HepG2 (cell line): ENCODE results near the gene ERF. TPM values are rescaled to one million over a fixed set of nuclear protein-coding genes. Genes with fewer than 3 reads are reported as not detected.

ENCODE experiments used
- CREB1 ChIP-seq, 2 experiments: fragments of 450-650 bp in 1 of 2; IDR thresholded peaks; 2 replicates each; pipeline ENCODE4 v1.6.1; 2016 to 2017; ENCODE audit warnings: control low read depth in 1 of 2, mild to moderate bottlenecking in 1 of 2, missing compliant biosample characterization in 1 of 2, missing genetic modification characterization in 1 of 2
- DNMT1 ChIP-seq: sonication (generic); formaldehyde crosslinking; IDR thresholded peaks from 2 replicates; pipeline ENCODE4 v1.5.1; 2020; ENCODE audit warnings: mild to moderate bottlenecking, missing genetic modification reagents
- HNRNPL ChIP-seq: fragments of 200-400 bp; formaldehyde crosslinking; IDR thresholded peaks from 2 replicates; pipeline ENCODE4 v1.6.1; 2017; ENCODE audit warnings: mild to moderate bottlenecking, low read depth, low read length
- JDP2 ChIP-seq: sonication (generic); formaldehyde crosslinking; IDR thresholded peaks from 2 replicates; pipeline ENCODE4 v1.8.1; 2022; ENCODE audit warnings: missing genetic modification reagents, borderline replicate concordance
- KDM3A ChIP-seq: IDR thresholded peaks from 2 replicates; pipeline ENCODE4 v1.6.1; 2018; ENCODE audit warnings: low read depth, missing compliant biosample characterization
- MAFG ChIP-seq: sonication (generic); formaldehyde crosslinking; IDR thresholded peaks from 2 replicates; pipeline ENCODE4 v1.5.1; 2020; ENCODE audit warnings: mild to moderate bottlenecking, missing genetic modification reagents
- MEF2D ChIP-seq: sonication (generic); formaldehyde crosslinking; IDR thresholded peaks from 2 replicates; pipeline ENCODE4 v1.5.1; 2020; ENCODE audit warnings: mild to moderate bottlenecking, missing genetic modification reagents
- NR2F2 ChIP-seq: IDR thresholded peaks from 2 replicates; pipeline ENCODE4 v1.6.1; 2012; ENCODE audit warnings: low read depth, inconsistent platforms, borderline replicate concordance
- SAFB2 ChIP-seq: sonication (generic); formaldehyde crosslinking; IDR thresholded peaks from 2 replicates; pipeline ENCODE4 v1.5.1; 2020; ENCODE audit warnings: missing genetic modification reagents, low read depth, mild to moderate bottlenecking, borderline replicate concordance
- SMAD1 ChIP-seq: sonication (generic); formaldehyde crosslinking; IDR thresholded peaks from 2 replicates; pipeline ENCODE4 v1.4.0; 2020; ENCODE audit warnings: missing genetic modification reagents, low read depth, mild to moderate bottlenecking, borderline replicate concordance
- STAT5B ChIP-seq: sonication (generic); formaldehyde crosslinking; IDR thresholded peaks from 2 replicates; pipeline ENCODE4 v1.4.0; 2020; ENCODE audit warnings: missing genetic modification reagents
- ZBTB38 ChIP-seq: sonication (generic); formaldehyde crosslinking; IDR thresholded peaks from 2 replicates; pipeline ENCODE4 v1.5.1; 2020; ENCODE audit warnings: mild to moderate bottlenecking, missing genetic modification reagents
- ZFP37 ChIP-seq: sonication (generic); formaldehyde crosslinking; IDR thresholded peaks from 2 replicates; pipeline ENCODE4 v1.4.0; 2020; ENCODE audit warnings: missing genetic modification reagents, borderline replicate concordance
- ZNF18 ChIP-seq: sonication (generic); formaldehyde crosslinking; IDR thresholded peaks from 2 replicates; pipeline ENCODE4 v1.8.0; 2022; ENCODE audit warnings: mild to moderate bottlenecking, missing genetic modification reagents; ENCODE audit not compliant: insufficient replicate concordance
- ZNF253 ChIP-seq: sonication (generic); formaldehyde crosslinking; IDR thresholded peaks from 2 replicates; pipeline ENCODE4 v1.8.0; 2022; ENCODE audit warnings: mild to moderate bottlenecking, missing genetic modification reagents, borderline replicate concordance
- ZNF562 ChIP-seq: sonication (generic); formaldehyde crosslinking; IDR thresholded peaks from 2 replicates; pipeline ENCODE4 v1.8.0; 2022; ENCODE audit warnings: missing genetic modification reagents, borderline replicate concordance
- ZNF724P ChIP-seq: sonication (generic); formaldehyde crosslinking; IDR thresholded peaks from 2 replicates; pipeline ENCODE4 v1.8.0; 2022; ENCODE audit warnings: missing genetic modification reagents, borderline replicate concordance
- polyA plus RNA-seq, 8 experiments: library from polyadenylated mRNA; depleted of rRNA in 3 of 8; stranded (reverse) in 7 of 8; unstranded in 1 of 8; fragments of >200 nt; fragmentation: Illumina TruSeq in 4 of 8; extraction: Trizol in 4 of 8; gene quantifications; 2 replicates each; pipeline versions ENCODE4 v1.2.1 to v1.2.3, GENCODE V29; 2011 to 2016; ENCODE audit warnings: low read depth in 4 of 8, missing spikeins in 1 of 8, mixed read lengths in 1 of 8; ENCODE audit not compliant: insufficient read depth in 1 of 8
- total RNA-seq, 5 experiments: library from RNA; depleted of rRNA; stranded (reverse); fragments of >200 nt; fragmentation: Illumina TruSeq; extraction: Trizol; gene quantifications; 2 replicates each; pipeline ENCODE4 v1.2.3, GENCODE V29; 2016; ENCODE audit warnings: low read depth in 1 of 5
- TF ChIP-seq, protein P1 (sequence below): IDR thresholded peaks from 2 replicates; pipeline ENCODE4 v1.6.1; 2016; ENCODE audit warnings: mild to moderate bottlenecking, missing biosample characterization, missing genetic modification reagents
- TF ChIP-seq, protein P2 (sequence below): sonication (generic); IDR thresholded peaks from 2 replicates; pipeline ENCODE4 v1.6.1; 2016; ENCODE audit warnings: low read depth, borderline replicate concordance

ERF gene
- total and polyA plus RNA-seq, 2 of the 13 experiments (the other 11 are each of a cell fraction or from before 2014, with no cell fraction given) = 67.1 to 69.9 TPM

DNA sequence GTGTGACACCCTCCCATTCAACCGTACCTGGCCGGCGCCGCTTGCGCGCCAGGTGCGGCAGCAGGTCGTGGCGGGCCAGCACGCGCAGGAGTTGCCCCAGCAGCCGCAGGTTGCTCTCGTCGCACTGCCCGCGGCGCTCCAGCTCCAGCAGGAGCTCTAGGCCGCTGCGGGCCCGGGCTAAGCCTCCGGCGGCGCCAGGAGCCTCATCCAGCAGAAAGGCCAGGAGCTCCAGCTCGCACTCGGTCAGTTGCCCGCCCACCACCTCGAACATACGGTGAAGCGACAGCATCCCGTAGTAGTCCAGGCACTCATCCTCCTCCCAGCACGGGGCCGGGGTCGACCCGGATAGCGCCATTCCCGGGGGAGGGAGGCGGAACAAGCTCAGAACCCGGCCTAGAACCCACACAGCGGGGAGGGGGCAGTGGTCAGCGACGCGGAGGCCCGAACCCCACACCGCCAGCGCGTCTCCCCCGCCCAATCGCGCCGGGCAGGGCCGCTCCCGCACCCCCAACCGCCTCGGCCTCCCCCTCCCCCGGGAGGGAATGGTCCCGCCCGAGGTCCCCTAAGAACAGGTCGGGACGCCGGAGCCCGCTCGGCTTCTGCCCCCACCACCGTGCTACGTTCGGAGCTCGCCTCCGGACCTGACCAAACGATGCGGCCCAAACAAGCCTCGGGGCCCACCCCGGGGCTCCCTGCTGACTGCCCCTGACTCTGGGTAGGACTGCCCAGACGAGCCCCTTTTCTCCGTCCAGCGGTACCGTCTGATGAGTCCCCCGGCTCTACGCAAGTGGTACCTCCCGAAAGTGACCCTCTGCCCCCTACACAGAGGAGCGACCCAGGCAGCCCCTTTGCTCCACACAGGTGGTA lies 38.0 kb downstream of the ERF start (continued):
- no peak for TF ChIP-seq MEF2D (CRISPR knock-in tag)
- TF ChIP-seq MAFG (CRISPR knock-in tag) = no peak
- TF ChIP-seq NR2F2 = no peak
- TF ChIP-seq, protein P1, sequence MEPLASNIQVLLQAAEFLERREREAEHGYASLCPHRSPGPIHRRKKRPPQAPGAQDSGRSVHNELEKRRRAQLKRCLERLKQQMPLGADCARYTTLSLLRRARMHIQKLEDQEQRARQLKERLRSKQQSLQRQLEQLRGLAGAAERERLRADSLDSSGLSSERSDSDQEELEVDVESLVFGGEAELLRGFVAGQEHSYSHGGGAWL = peak; percentile 16; the same call in 1 of the 2 replicates
- TF ChIP-seq JDP2 (CRISPR knock-in tag) = no peak
- no peak for TF ChIP-seq ZBTB38 (CRISPR knock-in tag)
- TF ChIP-seq SAFB2 = no peak
- no peak for TF ChIP-seq KDM3A (CRISPR knock-in tag)
- no peak for TF ChIP-seq ZNF562 (CRISPR knock-in tag)
- no peak for TF ChIP-seq DNMT1 (CRISPR knock-in tag)
- TF ChIP-seq, protein P2, sequence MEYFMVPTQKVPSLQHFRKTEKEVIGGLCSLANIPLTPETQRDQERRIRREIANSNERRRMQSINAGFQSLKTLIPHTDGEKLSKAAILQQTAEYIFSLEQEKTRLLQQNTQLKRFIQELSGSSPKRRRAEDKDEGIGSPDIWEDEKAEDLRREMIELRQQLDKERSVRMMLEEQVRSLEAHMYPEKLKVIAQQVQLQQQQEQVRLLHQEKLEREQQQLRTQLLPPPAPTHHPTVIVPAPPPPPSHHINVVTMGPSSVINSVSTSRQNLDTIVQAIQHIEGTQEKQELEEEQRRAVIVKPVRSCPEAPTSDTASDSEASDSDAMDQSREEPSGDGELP = no peak
- no peak for TF ChIP-seq CREB1 (IDR thresholded peaks at IDR 0.05)
- TF ChIP-seq CREB1 (CRISPR knock-in tag; IDR thresholded peaks at IDR 0.05) = no peak
- no peak for TF ChIP-seq STAT5B
- TF ChIP-seq ZNF18 (CRISPR knock-in tag) = peak; percentile 47
- TF ChIP-seq SMAD1 (CRISPR knock-in tag) = no peak
- TF ChIP-seq ZNF253 (CRISPR knock-in tag) = 0 out of 2 replicates have a peak, but pooled peaks have one; percentile 42
- no peak for TF ChIP-seq HNRNPL
- TF ChIP-seq ZNF724P (CRISPR knock-in tag) = no peak
- TF ChIP-seq ZFP37 (CRISPR knock-in tag) = peak; percentile 57; the same call in 1 of the 2 replicates
